ENCODE data around the gene NSUN3.

Gene NSUN3

GRCh38 chr3:94130690-94131089 is 67.8 kb downstream of the NSUN3 start:
- DNase-seq: no peak

DNA sequence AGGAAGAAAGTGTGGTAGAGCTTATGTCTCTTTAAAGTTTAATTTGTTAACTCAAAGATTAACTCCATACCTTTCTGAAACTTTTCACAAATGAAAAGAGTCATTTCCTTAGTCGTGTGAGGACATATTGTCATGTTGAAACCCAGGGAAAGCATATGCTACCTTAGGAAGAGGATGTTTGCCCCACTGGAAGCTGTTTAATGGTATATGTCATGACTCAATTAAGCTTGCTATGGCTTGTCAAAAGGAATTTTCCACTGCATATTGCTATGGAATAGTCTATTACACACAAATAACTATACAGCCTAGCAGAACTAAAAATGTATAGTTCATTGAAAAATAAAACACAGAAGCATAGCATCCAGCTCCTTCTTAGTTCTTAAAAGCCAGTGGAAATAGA is 69.9 kb downstream of the NSUN3 start:
- DNase-seq: no peak

DNA sequence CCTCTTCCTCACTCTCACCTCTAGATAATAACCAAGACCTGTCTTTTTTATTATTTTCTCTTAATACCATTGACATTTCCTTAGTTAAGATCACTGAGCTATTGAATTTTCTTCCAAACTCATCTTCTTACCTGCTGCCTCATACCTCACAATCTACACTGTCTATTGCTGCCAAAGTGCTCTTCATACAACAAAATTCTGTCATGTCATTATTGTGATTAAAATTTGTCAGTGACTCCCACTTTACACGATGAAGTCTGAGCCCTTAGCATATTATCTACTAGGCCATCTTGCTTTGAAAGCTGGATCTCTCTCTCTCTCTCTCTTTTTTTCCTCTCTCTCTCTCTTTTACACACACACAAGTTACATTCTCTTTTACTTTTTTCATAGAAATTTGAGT is 73.3 kb downstream of the NSUN3 start:
- no peak for DNase-seq

DNA sequence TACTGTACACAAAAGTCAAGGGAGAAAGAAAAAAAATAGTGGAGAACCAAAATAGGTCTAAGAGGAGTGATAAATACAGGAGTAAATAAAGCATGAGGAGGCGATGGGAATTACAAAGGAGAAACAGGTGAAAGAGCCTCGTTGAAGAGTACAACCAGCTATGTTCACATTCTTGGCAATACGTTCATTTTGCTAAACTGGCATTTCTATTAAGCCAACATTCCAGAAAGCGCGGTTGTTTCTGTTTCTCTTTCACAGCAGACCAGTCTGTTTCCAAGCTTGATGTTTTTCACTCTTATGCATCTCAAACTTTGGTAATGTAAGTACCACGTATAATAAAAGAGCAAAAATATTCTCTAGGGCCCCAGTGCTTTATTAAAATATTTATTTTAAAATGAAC is 74.5 kb downstream of the NSUN3 start:
- no peak for DNase-seq

- DNase-seq: no peak
Observed at GRCh38 chr3:94146455-94146854, 83.6 kb downstream of the NSUN3 start.

- no peak for DNase-seq
Observed at GRCh38 chr3:94147012-94147411, 84.2 kb downstream of the NSUN3 start.

GRCh38 chr3:94150113-94150512 is 87.3 kb downstream of the NSUN3 start:
- no peak for DNase-seq

GRCh38 chr3:94156626-94157025 is 93.8 kb downstream of the NSUN3 start:
- no peak for DNase-seq

- no peak for DNase-seq
Observed at GRCh38 chr3:94158512-94158911, 95.7 kb downstream of the NSUN3 start.

DNA sequence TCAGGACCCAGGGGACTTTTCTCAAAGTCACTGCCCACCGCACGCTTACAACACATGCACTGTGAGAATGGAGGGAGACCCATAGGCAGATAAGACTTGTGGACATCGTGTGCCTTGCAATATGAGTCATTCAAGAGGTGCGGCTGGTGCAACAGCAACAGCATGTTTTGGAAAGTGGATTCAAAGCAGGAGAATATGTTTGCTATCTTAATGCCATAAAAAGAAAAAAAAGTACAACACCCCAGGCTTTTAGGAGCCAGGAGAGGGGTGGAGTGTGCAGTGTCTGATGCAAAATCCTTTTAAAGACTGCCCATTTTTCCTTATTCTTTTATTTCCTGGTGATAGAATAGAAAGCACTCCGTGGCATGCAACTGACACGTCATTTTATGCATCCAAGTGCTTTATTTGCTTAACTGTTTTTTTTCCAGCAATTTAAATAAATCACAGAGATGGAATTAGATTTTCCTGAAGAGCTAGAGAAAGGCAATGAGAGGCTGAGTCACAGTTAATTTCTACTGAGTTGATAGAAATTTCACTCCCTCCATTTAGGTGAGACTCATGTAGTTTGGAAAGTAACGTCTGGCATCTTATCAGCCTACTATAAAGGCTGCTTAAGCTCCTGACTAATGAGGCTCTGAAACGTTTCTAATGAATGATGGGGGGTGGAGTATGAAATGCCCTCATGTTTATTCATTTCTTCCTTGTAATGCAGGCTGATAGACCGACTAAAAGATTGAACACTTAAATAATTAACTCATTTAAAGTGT is 96.4 kb downstream of the NSUN3 start:
- no peak for DNase-seq

GRCh38 chr3:94162700-94163099 is 99.8 kb downstream of the NSUN3 start:
- no peak for DNase-seq

DNA sequence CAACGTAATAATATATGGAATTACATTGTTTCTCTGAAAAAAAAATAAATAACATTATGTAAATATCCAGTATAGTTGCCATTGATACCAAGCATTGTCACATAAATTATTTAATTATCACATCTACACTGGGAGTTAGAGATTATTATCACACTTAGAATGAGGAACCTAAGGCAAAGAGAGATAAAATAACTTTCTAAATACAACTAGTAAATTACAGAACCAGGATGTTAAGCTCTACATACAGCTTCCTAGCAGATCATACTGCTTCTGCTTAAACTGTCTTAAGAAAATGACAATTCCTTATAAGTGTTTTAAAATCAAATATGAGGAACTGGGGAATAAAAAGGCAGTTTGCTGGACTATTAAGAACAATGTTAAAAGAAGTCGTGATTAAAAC is 104.5 kb downstream of the NSUN3 start:
- no peak for DNase-seq

GRCh38 chr3:94167796-94168195 is 104.9 kb downstream of the NSUN3 start:
- DNase-seq: no peak

GRCh38 chr3:94171954-94172353 is 109.1 kb downstream of the NSUN3 start:
- DNase-seq: no peak

DNA sequence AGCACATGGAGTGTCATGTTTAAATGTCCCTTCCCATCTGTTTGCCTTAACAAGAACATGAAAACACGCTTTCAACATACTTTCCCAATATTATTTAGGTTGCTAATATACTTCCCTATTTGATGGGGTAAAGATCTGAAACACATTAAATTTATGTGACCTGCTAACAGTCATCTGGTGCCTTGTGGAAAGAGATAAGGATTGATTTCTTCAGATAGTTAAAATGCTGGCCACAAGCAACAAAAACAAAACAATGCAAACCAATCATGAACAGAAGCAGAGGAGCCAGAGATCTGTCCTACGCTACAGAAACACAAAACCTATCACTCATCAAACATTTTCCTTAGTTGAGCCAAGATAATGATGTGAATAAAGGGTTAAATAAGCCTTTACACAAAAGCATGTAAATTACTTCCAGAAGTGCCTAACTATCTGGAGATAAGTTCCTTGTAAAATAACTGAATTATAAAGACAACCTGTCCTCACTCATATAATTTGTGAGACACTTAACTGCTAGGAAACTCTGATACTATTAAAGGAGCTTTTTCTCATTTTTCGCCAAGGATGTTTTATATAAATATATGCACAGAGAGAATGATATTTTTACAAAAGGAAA is 109.9 kb downstream of the NSUN3 start:
- no peak for DNase-seq

DNA sequence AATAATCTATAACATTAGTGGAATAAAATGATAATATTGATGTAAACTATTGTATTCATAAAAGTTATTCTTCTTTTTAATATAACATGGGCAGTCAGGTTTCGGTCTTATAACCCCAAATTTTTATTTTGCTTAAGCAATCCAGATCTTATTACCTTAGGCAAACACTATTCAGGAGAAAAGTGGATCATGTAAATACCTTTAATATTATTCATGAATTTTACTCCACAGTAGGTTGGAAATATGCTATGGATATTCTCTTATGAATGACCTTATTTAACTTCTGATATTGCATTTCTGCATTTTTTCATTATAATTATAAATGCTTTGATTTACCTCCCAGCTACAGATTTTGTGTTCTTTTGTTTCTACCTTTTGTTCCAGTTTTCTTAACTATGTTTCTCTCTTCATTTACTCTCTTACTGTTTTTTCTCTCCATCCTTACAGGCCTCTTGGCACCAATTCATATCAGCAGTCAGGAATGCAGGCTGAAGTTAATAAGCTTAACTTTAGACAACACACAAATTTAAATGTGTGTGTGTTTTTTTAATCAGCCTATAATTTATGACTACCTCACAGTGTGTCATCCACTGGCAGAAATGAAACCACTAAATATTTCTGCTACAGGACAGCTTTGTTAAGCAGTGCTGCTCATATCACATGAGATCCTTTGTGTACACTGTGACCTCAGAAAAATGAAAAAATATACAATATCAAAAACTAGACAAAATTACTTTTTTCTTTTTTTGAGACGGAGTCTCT is 111.0 kb downstream of the NSUN3 start:
- no peak for DNase-seq

DNA sequence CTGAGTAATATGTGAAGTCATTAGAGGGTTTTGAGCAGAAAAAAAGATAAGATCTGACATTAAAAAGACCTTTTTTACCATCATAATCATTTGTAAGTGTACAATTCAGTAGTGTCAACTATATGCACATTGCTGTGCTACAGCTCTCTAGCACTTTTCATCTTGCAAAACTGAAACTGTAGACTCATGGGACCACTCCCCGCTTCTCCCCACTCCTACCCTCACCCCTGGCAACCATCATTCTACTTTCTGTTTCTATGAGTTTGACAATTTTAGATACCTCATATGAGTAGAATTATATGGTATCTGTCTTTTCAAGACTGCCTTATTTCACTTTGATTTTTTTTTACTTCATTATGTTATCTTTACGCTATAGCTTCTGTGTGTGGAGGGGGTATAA is 112.8 kb downstream of the NSUN3 start:
- DNase-seq: no peak

GRCh38 chr3:94176988-94177745 is 114.3 kb downstream of the NSUN3 start:
- DNase-seq: no peak
